HAP-1 (cell line): ENCODE data around the gene MMD2.

Source experiments
- DNase-seq, 2 experiments: peaks; one replicate each; pipeline ENCODE4 v3.0.0-alpha.2; 2016 to 2020; ENCODE audit warnings: low spot score in 2 of 2
- H3K27me3 ChIP-seq: fragments of 250-450 bp; sonication (Bioruptor Pico); 2 replicates; pipeline ENCODE4 v1.5.1; 2020; ENCODE audit warnings: low read depth, mild to moderate bottlenecking, moderate library complexity
- H3K36me3 ChIP-seq: fragments of 250-450 bp; sonication (Bioruptor Pico); replicated peaks from 2 replicates; pipeline ENCODE4 v1.5.1; 2020; ENCODE audit warnings: mild to moderate bottlenecking
- H3K4me1 ChIP-seq: fragments of 250-450 bp; sonication (Bioruptor Pico); 2 replicates; pipeline ENCODE4 v1.5.1; 2020; ENCODE audit warnings: mild to moderate bottlenecking
- H3K4me3 ChIP-seq: fragments of 250-450 bp; sonication (Bioruptor Pico); 2 replicates; pipeline ENCODE4 v1.5.1; 2020; ENCODE audit warnings: mild to moderate bottlenecking, moderate library complexity
- H3K9me3 ChIP-seq: fragments of 250-450 bp; sonication (Bioruptor Pico); 2 replicates; pipeline ENCODE4 v1.5.1; 2020; ENCODE audit warnings: mild to moderate bottlenecking, moderate library complexity
- in situ Hi-C: fragments of 300-500 bp; cut with MboI; formaldehyde crosslinking; loops from 3 replicates; pipeline ENCODE4 v1.14.3; 2020; ENCODE audit warnings: low sequenced_read_pairs, inconsistent platforms, mixed read lengths

Gene MMD2

GRCh38 chr7:4944939-4945338 is 14.0 kb downstream of the MMD2 start:
- Histone ChIP-seq H3K27me3 (peaks cover 2% of the 10 kb centered on the region; the same call in 1 of the 2 replicates), H3K4me1 (no peaks in the 10 kb centered on the region), H3K9me3 (no peaks in the 10 kb centered on the region), H3K36me3 (no peaks in the 10 kb centered on the region), H3K4me3 (no peak overlapping the region)
- in situ Hi-C loops = no loop called here
- no peak for DNase-seq

GRCh38 chr7:4943297-4943696 is 15.7 kb downstream of the MMD2 start:
- Histone ChIP-seq H3K27me3 (peaks cover 2% of the 10 kb centered on the region; the same call in 1 of the 2 replicates), H3K9me3 (no peaks in the 10 kb centered on the region), H3K4me3 (no peak overlapping the region), H3K4me1 (no peaks in the 10 kb centered on the region), H3K36me3 (no peaks in the 10 kb centered on the region)
- no peak for DNase-seq
- in situ Hi-C loops = no loop called here

GRCh38 chr7:4939971-4940728 is 18.8 kb downstream of the MMD2 start:
- H3K9me3 ChIP-seq = no peaks in the 10 kb centered on the region
- in situ Hi-C loops = no loop called here
- H3K36me3 ChIP-seq = no peaks in the 10 kb centered on the region
- no peaks in the 10 kb centered on the region for H3K4me1 ChIP-seq
- no peaks in the 10 kb centered on the region for H3K27me3 ChIP-seq
- no peak for DNase-seq
- H3K4me3 ChIP-seq = no peak overlapping the region

- H3K9me3 ChIP-seq = no peaks in the 10 kb centered on the region
- no peaks in the 10 kb centered on the region for H3K27me3 ChIP-seq
- no peak for DNase-seq
- H3K36me3 ChIP-seq = no peaks in the 10 kb centered on the region
- in situ Hi-C loops = no loop called here
- H3K4me3 ChIP-seq = no peak overlapping the region
- H3K4me1 ChIP-seq = no peaks in the 10 kb centered on the region
Measured at GRCh38 chr7:4937411-4937810, 21.6 kb downstream of the MMD2 start.

GRCh38 chr7:4934419-4935025 is 24.5 kb downstream of the MMD2 start:
- H3K27me3 ChIP-seq = no peaks in the 10 kb centered on the region
- in situ Hi-C loops = no loop called here

GRCh38 chr7:4931943-4932342 is 27.0 kb downstream of the MMD2 start:
- DNase-seq = peak in 1 of 2 experiments; percentile 34
- Histone ChIP-seq H3K36me3 (no peaks in the 10 kb centered on the region), H3K27me3 (no peaks in the 10 kb centered on the region), H3K4me3 (no peak overlapping the region), H3K9me3 (no peaks in the 10 kb centered on the region), H3K4me1 (no peaks in the 10 kb centered on the region)
- in situ Hi-C loops = no loop called here

More at GRCh38 chr7:4934419-4935025, 24.5 kb downstream of the MMD2 start:
- DNase-seq = no peak
- no peaks in the 10 kb centered on the region for H3K9me3 ChIP-seq
- H3K36me3 ChIP-seq = no peaks in the 10 kb centered on the region
- no peaks in the 10 kb centered on the region for H3K4me1 ChIP-seq
- H3K4me3 ChIP-seq = no peak overlapping the region

- no peak overlapping the region for H3K4me3 ChIP-seq
- H3K9me3 ChIP-seq = no peaks in the 10 kb centered on the region
- in situ Hi-C loops = no loop called here
- H3K4me1 ChIP-seq = no peaks in the 10 kb centered on the region
- H3K27me3 ChIP-seq = 0 out of 2 replicates have a peak, but pooled peaks cover 2% of the 10 kb centered on the region
- DNase-seq = no peak
- no peaks in the 10 kb centered on the region for H3K36me3 ChIP-seq
Measured at GRCh38 chr7:4929005-4929404, 30.0 kb downstream of the MMD2 start.

- in situ Hi-C loops = no loop called here
- Histone ChIP-seq H3K4me3 (no peak overlapping the region), H3K9me3 (no peaks in the 10 kb centered on the region), H3K36me3 (no peaks in the 10 kb centered on the region), H3K27me3 (0 out of 2 replicates have a peak, but pooled peaks cover 2% of the 10 kb centered on the region), H3K4me1 (no peaks in the 10 kb centered on the region)
- no peak for DNase-seq
Measured at GRCh38 chr7:4928445-4928844, 30.5 kb downstream of the MMD2 start.

- no peak overlapping the region for H3K4me3 ChIP-seq
- H3K36me3 ChIP-seq = no peaks in the 10 kb centered on the region
- DNase-seq = no peak
- no peaks in the 10 kb centered on the region for H3K4me1 ChIP-seq
- in situ Hi-C loops = no loop called here
- no peaks in the 10 kb centered on the region for H3K27me3 ChIP-seq
- no peaks in the 10 kb centered on the region for H3K9me3 ChIP-seq
Measured at GRCh38 chr7:4919969-4920766, 38.8 kb downstream of the MMD2 start.

- H3K4me1 ChIP-seq = no peaks in the 10 kb centered on the region
- DNase-seq = no peak
- no peaks in the 10 kb centered on the region for H3K9me3 ChIP-seq
- H3K4me3 ChIP-seq = no peak overlapping the region
- no peaks in the 10 kb centered on the region for H3K36me3 ChIP-seq
- no peaks in the 10 kb centered on the region for H3K27me3 ChIP-seq
- in situ Hi-C loops = no loop called here
Measured at GRCh38 chr7:4916113-4916512, 42.9 kb downstream of the MMD2 start.

- in situ Hi-C loops = no loop called here
- Histone ChIP-seq H3K9me3 (no peaks in the 10 kb centered on the region), H3K36me3 (no peaks in the 10 kb centered on the region), H3K4me1 (no peaks in the 10 kb centered on the region), H3K4me3 (no peak overlapping the region), H3K27me3 (no peaks in the 10 kb centered on the region)
- DNase-seq = no peak
Measured at GRCh38 chr7:4911111-4911828, 47.7 kb downstream of the MMD2 start.

- Histone ChIP-seq H3K36me3 (no peaks in the 10 kb centered on the region), H3K9me3 (no peaks in the 10 kb centered on the region), H3K4me1 (no peaks in the 10 kb centered on the region), H3K27me3 (no peaks in the 10 kb centered on the region), H3K4me3 (no peak overlapping the region)
- in situ Hi-C loops = no loop called here
- no peak for DNase-seq
Measured at GRCh38 chr7:4906682-4907081, 52.3 kb downstream of the MMD2 start.

- Histone ChIP-seq H3K27me3 (no peaks in the 10 kb centered on the region), H3K4me3 (no peak overlapping the region), H3K36me3 (no peaks in the 10 kb centered on the region), H3K9me3 (no peaks in the 10 kb centered on the region), H3K4me1 (no peaks in the 10 kb centered on the region)
- in situ Hi-C loops = no loop called here
- no peak for DNase-seq
Measured at GRCh38 chr7:4905171-4905570, 53.8 kb downstream of the MMD2 start.
